GM19324 (cell line): ENCODE results near the gene CNEP1R1.

Experiments
- ATAC-seq: cut with Tn5 transposase; IDR thresholded peaks from one replicate; pipeline ENCODE4 v1.9.1; 2021; ENCODE audit warnings: mild to moderate bottlenecking, moderate library complexity; ENCODE audit not compliant: unreplicated experiment, low FRiP score

Gene CNEP1R1

GRCh38 chr16:50059111-50059510 lies 34.1 kb downstream of the CNEP1R1 start:
- no peak for ATAC-seq

DNA sequence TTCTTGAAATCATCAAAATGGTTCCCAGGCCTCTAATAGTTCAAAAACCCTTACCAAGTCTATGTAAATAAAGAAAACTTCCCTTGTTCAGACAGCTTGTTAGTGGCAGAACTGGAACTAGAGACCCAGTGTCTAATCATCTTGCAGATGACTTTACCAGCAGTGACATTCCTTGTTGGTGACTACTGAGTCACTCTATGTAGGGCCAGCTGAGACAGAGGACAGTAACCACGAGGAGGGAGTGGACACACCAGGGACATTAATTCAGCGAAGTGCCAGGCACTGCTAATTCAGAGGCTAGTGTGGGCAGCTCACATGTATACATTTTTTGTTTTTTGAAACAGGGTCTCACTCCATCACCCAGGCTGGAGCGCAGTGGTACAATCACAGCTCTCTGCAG lies 34.6 kb downstream of the CNEP1R1 start:
- no peak for ATAC-seq

GRCh38 chr16:50061326-50061725 lies 36.3 kb downstream of the CNEP1R1 start:
- no peak for ATAC-seq

DNA sequence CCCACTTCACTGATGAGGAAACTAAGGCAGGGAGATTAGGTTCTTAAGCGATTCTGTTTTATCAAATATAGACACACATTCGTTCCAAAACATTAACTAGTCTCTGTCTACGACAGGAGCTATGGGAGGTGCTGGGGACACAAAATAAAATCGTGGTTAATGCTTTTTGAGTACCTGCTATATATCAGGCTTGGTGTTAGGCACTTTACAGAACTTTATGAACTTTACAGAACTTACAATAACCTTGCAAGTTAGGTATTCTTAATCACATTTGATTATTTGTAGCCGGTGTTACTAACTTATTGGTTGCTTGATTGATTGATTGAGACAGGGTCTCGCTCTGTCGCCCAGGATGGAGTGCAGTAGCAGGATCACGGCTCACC lies 40.2 kb downstream of the CNEP1R1 start:
- ATAC-seq, result no peak

DNA sequence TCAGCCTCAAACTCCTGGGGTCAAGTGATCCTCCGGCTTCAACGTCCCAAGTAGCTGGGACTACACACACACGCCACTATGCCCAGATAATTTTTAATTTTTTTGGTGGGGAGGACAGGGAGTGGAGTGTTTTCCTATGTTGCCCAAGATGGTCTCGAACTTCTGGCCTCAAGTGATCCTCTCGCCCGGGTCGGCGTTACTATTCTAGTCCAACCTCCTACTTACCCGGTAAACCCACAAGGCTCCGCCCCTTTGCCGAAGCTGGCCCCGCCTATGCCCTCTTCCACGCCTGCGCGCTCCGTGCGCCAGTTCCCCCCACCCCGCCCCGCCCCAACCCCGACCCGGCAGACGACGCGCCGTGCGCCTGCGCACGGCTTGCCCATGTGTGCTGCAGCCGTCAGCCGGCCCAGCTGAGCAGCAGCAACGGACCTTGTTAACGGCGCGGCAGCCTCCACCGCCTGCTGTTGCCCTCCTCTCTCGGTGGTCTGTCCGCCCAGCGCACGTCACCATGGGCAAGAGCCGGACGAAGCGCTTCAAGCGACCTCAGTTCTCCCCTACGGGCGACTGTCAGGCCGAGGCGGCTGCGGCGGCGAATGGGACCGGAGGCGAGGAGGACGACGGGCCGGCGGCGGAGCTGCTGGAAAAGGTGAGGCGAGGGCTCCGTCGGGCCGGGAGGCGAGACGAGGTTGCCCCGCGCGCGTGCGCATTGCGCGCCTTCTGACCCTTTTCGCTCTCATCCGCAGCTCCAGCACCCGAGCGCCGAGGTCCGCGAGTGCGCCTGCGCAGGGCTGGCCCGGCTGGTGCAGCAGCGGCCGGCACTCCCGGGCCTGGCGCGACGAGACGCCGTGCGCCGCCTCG lies 40.8 kb downstream of the CNEP1R1 start, which contains the start of gene HEATR3:
Gene HEATR3 (plus strand): TSS at position 347 of the 858 bp plus-strand sequence. CDS start 162 bp downstream, at position 509.
- peak; percentile 78 for ATAC-seq

DNA sequence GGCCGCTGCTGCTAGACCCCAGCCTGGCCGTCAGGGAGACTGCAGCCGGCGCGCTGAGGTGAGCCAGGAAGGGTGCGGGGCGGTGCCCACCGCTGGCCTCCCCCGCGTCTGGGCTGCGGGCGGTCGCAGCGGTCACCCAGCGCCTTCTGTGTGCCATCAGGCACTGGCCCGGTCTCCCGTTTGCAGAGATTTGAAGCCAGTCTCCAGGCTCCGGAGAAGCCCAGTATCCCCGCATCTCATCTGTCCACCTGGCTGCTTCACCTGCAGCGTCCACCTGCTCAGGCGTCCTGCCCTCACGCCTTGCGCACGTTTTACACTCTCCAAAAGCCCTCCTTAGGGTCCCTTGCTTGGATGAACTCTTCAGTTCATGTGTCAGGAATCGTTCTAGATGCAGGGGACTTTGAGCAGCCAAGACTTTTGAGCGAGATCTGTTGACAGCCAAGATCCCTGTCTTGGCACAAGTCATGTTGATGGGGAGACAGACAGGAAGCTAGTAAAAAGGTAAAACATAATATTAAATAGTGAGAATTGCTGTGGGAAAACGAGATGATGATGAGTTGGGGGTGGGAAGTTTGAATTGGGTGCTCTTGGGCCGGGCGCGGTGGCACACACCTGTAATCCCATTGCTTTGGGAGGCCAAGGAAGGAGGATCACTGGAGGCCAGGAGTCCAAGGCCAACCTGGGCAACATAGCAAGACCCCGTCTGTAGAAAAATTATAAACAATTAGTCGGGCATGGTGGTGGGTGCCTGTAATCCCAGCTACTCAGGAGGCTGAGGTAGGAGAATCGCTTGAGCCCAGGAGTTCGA lies 41.7 kb downstream of the CNEP1R1 start:
- ATAC-seq, result no peak

- ATAC-seq, result no peak
These were observed 42.3 kb downstream of the CNEP1R1 start for GRCh38 chr16:50067290-50067853.

GRCh38 chr16:50068550-50068949 lies 43.5 kb downstream of the CNEP1R1 start:
- no peak for ATAC-seq

DNA sequence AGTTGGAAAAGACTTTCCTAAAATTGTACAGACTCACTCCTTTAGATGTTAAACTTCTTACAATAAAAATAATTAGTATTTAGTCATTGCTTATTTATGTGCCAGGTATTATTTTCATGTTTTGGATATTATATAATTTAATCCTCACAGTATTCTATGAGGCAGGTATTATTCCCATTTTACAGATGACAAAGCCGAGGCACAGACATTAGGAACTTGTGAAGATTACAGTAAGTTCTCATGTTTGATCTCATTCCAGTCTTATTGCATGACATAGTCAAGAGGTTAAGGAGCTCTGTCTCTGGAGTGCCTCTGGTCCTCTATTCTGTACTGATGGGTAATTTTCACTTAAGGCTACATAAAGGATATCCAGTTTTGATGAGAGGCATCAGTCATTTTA lies 44.0 kb downstream of the CNEP1R1 start:
- no peak for ATAC-seq

- no peak for ATAC-seq
These were observed 46.1 kb downstream of the CNEP1R1 start for GRCh38 chr16:50071075-50071671.

DNA sequence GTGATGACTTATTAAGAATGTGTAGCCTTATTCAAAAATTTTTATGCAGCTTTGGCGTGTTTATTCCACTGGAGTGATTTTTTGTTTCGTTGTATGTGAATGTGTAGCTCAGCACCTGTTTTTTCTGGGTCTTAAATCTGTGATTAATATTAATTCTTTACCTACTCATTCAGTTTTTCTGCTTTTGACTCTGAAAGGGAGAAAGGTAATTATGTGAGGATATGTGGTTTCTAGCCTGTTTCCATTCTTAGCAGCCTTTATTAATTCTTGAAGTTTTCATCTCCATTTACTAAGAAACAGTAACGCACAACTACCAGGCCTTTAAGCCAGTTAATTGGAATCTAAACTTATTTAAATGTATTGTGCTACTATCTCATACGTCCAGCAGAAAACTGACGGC lies 47.7 kb downstream of the CNEP1R1 start:
- ATAC-seq, result no peak

GRCh38 chr16:50079397-50080140 lies 54.5 kb downstream of the CNEP1R1 start:
- ATAC-seq, result no peak

DNA sequence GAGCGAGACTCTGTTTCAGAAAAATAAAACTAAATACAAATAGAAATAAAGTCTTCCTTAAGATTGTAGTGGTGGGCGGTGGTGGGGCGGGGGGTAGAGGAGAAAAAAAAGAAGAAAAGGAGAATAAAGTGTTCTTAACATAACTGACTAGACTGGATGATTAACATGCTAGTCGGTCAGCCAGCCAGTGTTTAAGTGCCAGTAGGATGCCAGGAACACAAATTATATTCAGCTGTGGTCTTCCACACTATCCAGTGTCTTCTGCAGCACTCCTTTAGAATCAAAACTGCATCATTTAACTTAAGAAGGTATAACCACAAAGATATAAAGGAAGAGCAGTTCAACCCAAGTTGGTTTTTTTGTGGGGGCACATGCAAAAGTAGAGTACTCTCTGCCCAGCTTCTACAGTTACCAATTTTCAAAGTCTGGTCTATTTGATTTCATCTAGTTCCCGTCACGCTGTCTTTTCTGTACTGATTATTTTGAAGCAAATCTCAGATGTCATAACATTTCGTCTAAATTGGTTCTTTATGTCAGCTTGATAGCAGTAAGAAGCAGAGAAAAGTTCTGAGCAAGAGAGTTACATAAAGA lies 56.5 kb downstream of the CNEP1R1 start:
- ATAC-seq, result no peak

DNA sequence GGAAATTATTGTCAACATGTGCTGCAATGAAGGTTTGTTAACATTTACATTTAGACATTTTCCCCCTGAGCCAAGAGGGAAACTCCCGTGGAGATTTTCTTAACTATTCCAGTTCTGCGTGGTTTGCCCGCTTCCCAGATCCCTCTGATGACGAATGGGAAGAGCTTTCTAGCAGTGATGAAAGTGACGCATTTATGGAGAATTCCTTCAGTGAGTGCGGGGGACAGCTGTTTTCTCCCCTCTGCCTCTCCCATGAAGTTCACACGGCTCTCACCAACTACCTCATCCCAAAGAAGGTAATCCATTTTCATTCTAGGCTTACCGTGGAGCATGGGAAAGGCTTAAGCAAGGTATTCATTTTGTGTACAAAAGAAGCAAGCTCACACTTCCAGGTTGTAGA lies 59.0 kb downstream of the CNEP1R1 start:
- ATAC-seq, result no peak

- ATAC-seq, result no peak
These were observed 61.2 kb downstream of the CNEP1R1 start for GRCh38 chr16:50086176-50086575.
